Smooth muscle cell (in vitro differentiated cells): Measurements from ENCODE around the gene LRCH1. TPM values are rescaled to one million over a fixed set of nuclear protein-coding genes. Genes with fewer than 3 reads are reported as not detected.

ENCODE experiments used
- DNase-seq: peaks from one replicate; lab custom pipeline; 2025; ENCODE audit not compliant: unreplicated experiment; lab: John Stamatoyannopoulos, UW
- H2AFZ ChIP-seq: fragments of 200-600 bp; sonication (generic); 2 replicates; pipeline ENCODE4 v1.6.0; 2016; ENCODE audit warnings: antibody characterized with exemption, low read depth, mild to moderate bottlenecking
- H3F3A ChIP-seq: fragments of 200-600 bp; sonication (generic); 2 replicates; pipeline ENCODE4 v1.6.0; 2017; ENCODE audit warnings: antibody characterized with exemption, low read depth
- H3K27ac ChIP-seq: fragments of 200-600 bp; sonication (generic); 2 replicates; pipeline ENCODE4 v1.5.1; 2016; ENCODE audit warnings: low read depth, mild to moderate bottlenecking
- H3K27me3 ChIP-seq: fragments of 200-600 bp; sonication (generic); 2 replicates; pipeline ENCODE4 v1.6.1; 2016; ENCODE audit warnings: low read depth, mild to moderate bottlenecking
- H3K36me3 ChIP-seq: fragments of 200-600 bp; sonication (generic); 2 replicates; pipeline ENCODE4 v1.5.1; 2016; ENCODE audit warnings: low read depth
- H3K4me1 ChIP-seq: fragments of 200-600 bp; sonication (generic); 2 replicates; pipeline ENCODE4 v1.5.1; 2016; ENCODE audit warnings: low read depth
- H3K4me2 ChIP-seq: fragments of 200-600 bp; sonication (generic); 2 replicates; pipeline ENCODE4 v1.6.0; 2016; ENCODE audit warnings: mild to moderate bottlenecking
- H3K4me3 ChIP-seq: fragments of 200-600 bp; sonication (generic); 2 replicates; pipeline ENCODE4 v1.5.1; 2016; ENCODE audit warnings: mild to moderate bottlenecking
- H3K79me2 ChIP-seq: fragments of 200-600 bp; sonication (generic); 2 replicates; pipeline ENCODE4 v1.6.0; 2016; ENCODE audit warnings: low read depth, mild to moderate bottlenecking
- H3K9ac ChIP-seq: fragments of 200-600 bp; sonication (generic); 2 replicates; pipeline ENCODE4 v1.6.0; 2016; ENCODE audit warnings: low read depth
- H3K9me3 ChIP-seq: fragments of 200-600 bp; sonication (generic); replicated peaks from 2 replicates; pipeline ENCODE4 v1.5.1; 2016; ENCODE audit warnings: low read depth
- H4K20me1 ChIP-seq: fragments of 200-600 bp; sonication (generic); 2 replicates; pipeline ENCODE4 v1.6.0; 2016; ENCODE audit warnings: low read depth
- CTCF ChIP-seq: fragments of 200-600 bp; sonication (generic); IDR thresholded peaks from 2 replicates; pipeline ENCODE4 v1.5.1; 2017; ENCODE audit warnings: borderline replicate concordance, mild to moderate bottlenecking, antibody characterized with exemption; ENCODE audit not compliant: insufficient read depth, poor library complexity, severe bottlenecking
- WGBS: methylation state at CpG from one replicate; pipeline ENCODE4 v1.1.7; 2016; ENCODE audit warnings: low lambda C conversion rate; 5-methylcytosine and 5-hydroxymethylcytosine counted together
- polyA plus RNA-seq: library from polyadenylated mRNA; unstranded; fragments of >200 nt; fragmentation: Nextera tagmentation; extraction: Ambion mirVana; gene quantifications from 2 replicates; pipeline ENCODE4 v1.2.1, GENCODE V29; 2016
- total RNA-seq: library from RNA; depleted of rRNA; stranded (reverse); fragments of >200 nt; gene quantifications from 2 replicates; pipeline ENCODE4 v1.2.3, GENCODE V29; 2014

The LRCH1 gene
- total and polyA plus RNA-seq, 2 experiments from 2014 or later: 9.4 to 27.7 TPM

GRCh38 chr13:46593398-46593797, 40.4 kb downstream of the LRCH1 start:
- Histone ChIP-seq H3K27me3 (no peaks in the 10 kb centered on the region), H4K20me1 (peaks cover 98% of the 10 kb centered on the region), H3K4me3 (no peak overlapping the region), H3K9ac (no peak overlapping the region), H3K9me3 (no peaks in the 10 kb centered on the region), H2AFZ (no peak overlapping the region), H3K27ac (no peak overlapping the region), H3F3A (no peaks in the 10 kb centered on the region), H3K4me1 (peaks cover 11% of the 10 kb centered on the region), H3K36me3 (no peaks in the 10 kb centered on the region), H3K79me2 (peaks cover 97% of the 10 kb centered on the region), H3K4me2 (no peak overlapping the region)
- WGBS: 91% methylated on average over 11 of the region's 11 CpGs
- no peak for TF ChIP-seq CTCF
- DNase-seq: no peak

DNA sequence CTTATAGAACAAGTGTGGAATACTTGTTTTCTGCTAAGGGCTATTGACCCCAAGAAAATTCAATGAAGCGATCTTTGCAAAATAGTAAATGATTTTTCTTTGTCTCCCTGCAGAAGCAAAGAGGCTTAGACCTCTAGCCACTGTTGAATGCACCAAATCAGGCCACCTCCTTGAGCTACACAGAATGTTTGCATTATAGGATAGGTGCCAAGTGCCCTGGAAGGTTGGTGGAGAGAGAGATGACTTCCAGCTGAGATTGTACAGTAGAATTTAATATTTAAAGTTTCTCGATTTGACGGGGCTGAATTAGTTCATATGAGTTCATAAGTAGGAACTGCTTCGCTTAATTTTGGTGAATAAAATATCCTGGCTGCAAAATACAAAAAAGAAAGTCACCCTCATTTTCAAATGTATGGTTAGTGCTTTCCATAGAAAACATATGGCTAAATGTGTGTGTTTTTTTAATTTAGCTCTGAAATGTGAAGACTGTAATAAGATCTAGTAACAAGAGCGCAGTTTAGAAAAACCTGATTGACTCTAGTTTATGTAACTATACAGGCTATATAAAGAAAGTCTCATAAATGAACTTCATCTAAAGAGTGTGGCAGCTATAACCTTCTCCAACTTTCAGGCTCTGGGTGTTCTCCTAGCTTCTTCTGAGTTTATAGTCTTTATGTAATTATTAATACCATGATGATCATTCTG, 41.6 kb downstream of the LRCH1 start:
- Histone ChIP-seq H3K27ac (no peak overlapping the region), H3K36me3 (no peaks in the 10 kb centered on the region), H3K79me2 (peaks cover 97% of the 10 kb centered on the region), H3K4me3 (no peak overlapping the region), H3K9ac (no peak overlapping the region), H3K4me1 (peaks cover 11% of the 10 kb centered on the region), H2AFZ (no peak overlapping the region), H3F3A (no peaks in the 10 kb centered on the region), H3K27me3 (no peaks in the 10 kb centered on the region), H4K20me1 (peaks cover 98% of the 10 kb centered on the region), H3K9me3 (no peaks in the 10 kb centered on the region), H3K4me2 (no peak overlapping the region)
- no peak for DNase-seq
- 97% methylated on average over 5 of the region's 5 CpGs for WGBS
- TF ChIP-seq CTCF: no peak

DNA sequence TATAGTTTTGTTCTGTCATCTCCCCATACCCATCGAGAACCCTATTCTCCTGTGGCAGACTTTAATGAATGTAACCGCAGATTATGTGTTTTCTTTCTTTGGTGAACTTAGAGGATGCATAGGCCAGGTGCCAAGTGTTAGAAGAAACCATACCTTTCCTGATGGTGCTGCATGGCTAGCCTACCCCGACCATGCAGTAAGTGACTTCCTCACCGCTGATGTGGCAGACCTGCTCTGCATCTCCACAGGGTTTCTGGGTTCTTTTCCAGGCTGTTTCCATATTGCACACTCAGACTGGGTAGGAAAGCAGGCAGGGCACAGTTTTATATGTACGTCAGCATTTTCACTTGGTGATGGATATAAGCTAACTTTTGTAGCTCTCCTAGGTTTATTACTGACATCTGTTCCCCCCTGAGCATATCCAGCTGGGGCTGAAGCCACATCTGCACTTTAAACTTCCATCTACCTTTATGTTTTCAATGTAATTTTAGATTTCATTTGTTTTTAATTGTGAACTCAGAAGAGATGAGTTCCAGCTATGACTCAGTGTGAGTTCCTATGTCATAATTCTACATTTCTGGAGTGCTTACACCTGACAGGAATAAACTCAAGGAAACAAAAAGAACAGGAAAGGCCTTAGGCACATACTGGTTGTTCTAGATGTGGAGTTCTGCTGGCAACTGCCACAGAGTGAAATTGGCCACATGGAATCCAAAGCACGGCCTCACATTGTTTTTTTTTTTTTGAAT, 42.3 kb downstream of the LRCH1 start:
- Histone ChIP-seq H3K9me3 (no peaks in the 10 kb centered on the region), H4K20me1 (peaks cover 98% of the 10 kb centered on the region), H3K4me3 (no peak overlapping the region), H3F3A (no peaks in the 10 kb centered on the region), H3K79me2 (peaks cover 97% of the 10 kb centered on the region), H2AFZ (no peak overlapping the region), H3K4me1 (peaks cover 11% of the 10 kb centered on the region), H3K27me3 (no peaks in the 10 kb centered on the region), H3K36me3 (no peaks in the 10 kb centered on the region), H3K9ac (no peak overlapping the region), H3K27ac (no peak overlapping the region), H3K4me2 (no peak overlapping the region)
- 90% methylated on average over 6 of the region's 6 CpGs for WGBS
- TF ChIP-seq CTCF: no peak
- DNase-seq: no peak
